ENCODE measurements around the gene LRRC17.

Gene LRRC17

DNA sequence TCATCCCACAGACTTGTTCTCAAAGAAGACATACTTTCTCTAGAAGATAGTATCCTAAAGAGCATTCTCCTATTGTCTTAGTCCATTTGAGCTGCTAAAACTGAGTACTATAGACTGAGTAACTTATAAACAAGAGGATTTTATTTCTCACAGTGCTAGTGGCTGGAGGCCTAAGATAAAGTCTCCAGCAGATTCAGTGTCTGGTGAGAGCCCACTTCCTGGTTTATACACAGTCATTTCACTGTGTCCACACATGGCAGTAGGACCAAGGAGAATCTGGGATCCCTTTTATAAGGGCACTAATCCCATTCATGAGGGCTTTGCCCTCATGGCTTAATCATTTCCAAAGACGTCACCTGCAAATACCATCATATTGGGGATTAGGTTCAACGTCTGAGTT, 68.7 kb downstream of the LRRC17 start:
- TF ChIP-seq, protein P1, sequence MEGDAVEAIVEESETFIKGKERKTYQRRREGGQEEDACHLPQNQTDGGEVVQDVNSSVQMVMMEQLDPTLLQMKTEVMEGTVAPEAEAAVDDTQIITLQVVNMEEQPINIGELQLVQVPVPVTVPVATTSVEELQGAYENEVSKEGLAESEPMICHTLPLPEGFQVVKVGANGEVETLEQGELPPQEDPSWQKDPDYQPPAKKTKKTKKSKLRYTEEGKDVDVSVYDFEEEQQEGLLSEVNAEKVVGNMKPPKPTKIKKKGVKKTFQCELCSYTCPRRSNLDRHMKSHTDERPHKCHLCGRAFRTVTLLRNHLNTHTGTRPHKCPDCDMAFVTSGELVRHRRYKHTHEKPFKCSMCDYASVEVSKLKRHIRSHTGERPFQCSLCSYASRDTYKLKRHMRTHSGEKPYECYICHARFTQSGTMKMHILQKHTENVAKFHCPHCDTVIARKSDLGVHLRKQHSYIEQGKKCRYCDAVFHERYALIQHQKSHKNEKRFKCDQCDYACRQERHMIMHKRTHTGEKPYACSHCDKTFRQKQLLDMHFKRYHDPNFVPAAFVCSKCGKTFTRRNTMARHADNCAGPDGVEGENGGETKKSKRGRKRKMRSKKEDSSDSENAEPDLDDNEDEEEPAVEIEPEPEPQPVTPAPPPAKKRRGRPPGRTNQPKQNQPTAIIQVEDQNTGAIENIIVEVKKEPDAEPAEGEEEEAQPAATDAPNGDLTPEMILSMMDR (IDR thresholded peaks at IDR 0.05; ENCODE audit: extremely low read depth, missing control alignments), result no peak
- DNase-seq (ENCODE audit: low spot score), result no peak

DNA sequence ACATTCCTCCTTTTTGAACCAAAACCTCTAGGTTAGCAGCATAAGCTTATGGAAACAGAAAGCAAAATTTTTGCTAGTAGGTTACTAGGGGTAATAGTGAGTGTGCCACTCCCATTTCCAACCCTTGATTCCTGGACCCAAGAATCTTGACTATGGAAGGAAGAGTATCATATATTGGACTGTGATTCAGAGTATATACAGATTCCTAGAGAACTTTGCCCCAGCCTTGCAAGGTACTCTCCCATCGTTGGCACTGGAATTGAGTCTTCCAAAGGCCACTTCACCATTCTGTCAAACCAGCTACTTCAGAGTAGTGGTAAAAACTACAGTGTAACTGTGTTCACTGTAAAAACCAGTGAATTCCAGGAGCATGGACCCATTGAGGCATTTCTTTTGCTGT, 69.4 kb downstream of the LRRC17 start:
- TF ChIP-seq, protein P1 (IDR thresholded peaks at IDR 0.05; ENCODE audit: extremely low read depth, missing control alignments), result no peak
- DNase-seq (ENCODE audit: low spot score), result no peak

DNA sequence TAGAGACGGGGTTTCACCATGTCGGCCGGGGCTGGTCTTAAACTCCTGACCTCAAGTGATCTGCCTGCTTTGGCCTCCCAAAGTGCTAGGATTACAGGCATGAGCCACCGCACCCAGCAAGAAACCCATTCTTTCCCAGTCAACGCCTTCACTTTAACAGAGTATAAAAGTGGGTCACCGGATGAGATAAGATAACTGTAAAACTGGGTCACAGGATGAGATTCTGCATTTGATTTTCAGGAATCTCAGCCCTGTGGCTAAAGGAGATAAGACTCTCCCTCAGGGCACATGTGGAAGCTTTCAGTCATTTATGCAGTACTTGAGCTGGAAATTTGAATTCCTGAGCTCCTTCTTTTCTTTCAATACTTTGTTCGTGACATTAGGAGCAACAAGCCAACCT, 70.8 kb downstream of the LRRC17 start:
- no peak for DNase-seq (ENCODE audit: low spot score)
- TF ChIP-seq, protein P1 (IDR thresholded peaks at IDR 0.05; ENCODE audit: extremely low read depth, missing control alignments), result no peak

GRCh38 chr7:102985176-102985783, 72.5 kb downstream of the LRRC17 start:
- TF ChIP-seq, protein P1 (IDR thresholded peaks at IDR 0.05; ENCODE audit: extremely low read depth, missing control alignments), result no peak
- no peak for DNase-seq (ENCODE audit: low spot score)

DNA sequence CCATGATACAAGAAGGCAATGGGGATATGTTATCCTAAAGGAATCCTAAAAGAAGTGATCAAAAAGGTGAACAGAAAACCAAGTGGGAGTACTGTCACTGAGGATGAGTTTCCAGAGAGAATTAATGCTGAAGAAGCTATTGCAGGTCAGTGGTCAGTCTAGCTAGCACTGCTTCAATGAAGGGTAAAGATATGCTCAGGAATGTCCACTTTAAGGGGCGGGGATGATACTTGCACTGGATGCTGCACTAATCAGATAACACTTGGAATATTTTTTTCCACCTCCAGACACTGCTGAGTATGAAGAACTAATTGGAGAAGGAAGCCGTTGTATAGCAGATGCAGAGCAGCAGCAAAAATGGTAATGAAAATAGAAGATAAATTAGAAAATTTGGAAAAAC, 75.3 kb downstream of the LRRC17 start:
- TF ChIP-seq, protein P1 (IDR thresholded peaks at IDR 0.05; ENCODE audit: extremely low read depth, missing control alignments), result no peak
- no peak for DNase-seq (ENCODE audit: low spot score)

- TF ChIP-seq, protein P1 (IDR thresholded peaks at IDR 0.05; ENCODE audit: extremely low read depth, missing control alignments), result no peak
- DNase-seq (ENCODE audit: low spot score), result no peak
Measured at GRCh38 chr7:102988631-102989560, 76.1 kb downstream of the LRRC17 start.

DNA sequence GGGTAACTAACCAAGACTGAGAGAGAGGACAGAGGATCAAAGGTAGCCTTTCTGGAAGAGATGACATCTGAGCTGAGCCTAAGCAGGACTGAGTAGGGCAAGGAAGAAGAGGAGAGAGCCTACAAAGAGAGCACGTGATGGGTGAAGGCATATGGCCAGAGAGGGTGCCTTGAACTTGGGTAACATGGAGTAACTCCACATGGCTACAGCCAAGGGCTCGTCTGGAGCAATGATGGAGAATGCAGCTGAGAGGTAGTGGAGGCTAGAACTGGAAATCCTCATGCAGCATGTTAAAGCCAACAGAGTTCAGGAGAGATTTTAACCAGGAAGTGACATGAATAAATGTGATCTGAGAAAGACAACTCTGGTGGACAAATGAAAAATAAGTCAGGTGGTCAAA, 77.8 kb downstream of the LRRC17 start:
- TF ChIP-seq, protein P1 (IDR thresholded peaks at IDR 0.05; ENCODE audit: extremely low read depth, missing control alignments), result no peak
- DNase-seq (ENCODE audit: low spot score), result no peak
